Measurements from ENCODE around the gene LCE3C. TPM values are rescaled to one million over a fixed set of nuclear protein-coding genes. Genes with fewer than 3 reads are reported as not detected.
"Not testable (repeated sequence)": the region's sequence is repeated elsewhere in the genome, so short reads cannot be mapped to it uniquely, and the experiment has no call there.

The LCE3C gene, protein sequence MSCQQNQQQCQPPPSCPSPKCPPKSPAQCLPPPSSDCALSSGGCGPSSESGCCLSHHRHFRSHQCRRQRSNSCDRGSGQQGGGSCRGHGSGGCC
- not detected in 2 replicates for total RNA-seq (ENCODE audit: low replicate concordance)

DNA sequence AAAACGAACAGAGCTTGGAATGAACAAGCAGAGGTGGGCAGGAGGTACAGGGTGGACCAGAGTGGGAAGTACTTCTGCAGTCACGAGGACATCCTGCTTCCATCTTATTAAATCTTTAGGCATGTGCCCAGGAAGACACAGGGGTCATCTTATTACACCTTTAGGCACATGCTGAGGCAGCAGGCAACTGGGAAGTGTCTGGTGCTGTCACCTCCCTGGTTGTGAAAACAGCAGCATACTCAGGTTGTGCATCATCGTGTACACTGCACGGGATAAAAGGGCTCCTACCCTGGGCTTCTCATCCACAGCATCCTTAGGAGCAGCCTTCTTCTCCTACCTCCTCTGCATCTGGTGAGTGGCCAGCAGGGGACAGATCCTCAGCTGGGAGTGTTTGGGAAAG, at the start of gene LCE3C:
Gene LCE3C (plus strand): TSS at position 301 of the 400 bp plus-strand sequence. CDS start 498 bp downstream, outside the sequence.
- TF ChIP-seq, protein P1, sequence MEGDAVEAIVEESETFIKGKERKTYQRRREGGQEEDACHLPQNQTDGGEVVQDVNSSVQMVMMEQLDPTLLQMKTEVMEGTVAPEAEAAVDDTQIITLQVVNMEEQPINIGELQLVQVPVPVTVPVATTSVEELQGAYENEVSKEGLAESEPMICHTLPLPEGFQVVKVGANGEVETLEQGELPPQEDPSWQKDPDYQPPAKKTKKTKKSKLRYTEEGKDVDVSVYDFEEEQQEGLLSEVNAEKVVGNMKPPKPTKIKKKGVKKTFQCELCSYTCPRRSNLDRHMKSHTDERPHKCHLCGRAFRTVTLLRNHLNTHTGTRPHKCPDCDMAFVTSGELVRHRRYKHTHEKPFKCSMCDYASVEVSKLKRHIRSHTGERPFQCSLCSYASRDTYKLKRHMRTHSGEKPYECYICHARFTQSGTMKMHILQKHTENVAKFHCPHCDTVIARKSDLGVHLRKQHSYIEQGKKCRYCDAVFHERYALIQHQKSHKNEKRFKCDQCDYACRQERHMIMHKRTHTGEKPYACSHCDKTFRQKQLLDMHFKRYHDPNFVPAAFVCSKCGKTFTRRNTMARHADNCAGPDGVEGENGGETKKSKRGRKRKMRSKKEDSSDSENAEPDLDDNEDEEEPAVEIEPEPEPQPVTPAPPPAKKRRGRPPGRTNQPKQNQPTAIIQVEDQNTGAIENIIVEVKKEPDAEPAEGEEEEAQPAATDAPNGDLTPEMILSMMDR (IDR thresholded peaks at IDR 0.05; ENCODE audit: insufficient read depth, low read length) = no peak
- H3K4me3 ChIP-seq (ENCODE audit: low read depth, low read length) = no peak within 1 kb of the TSS
- no peak for DNase-seq (ENCODE audit: low read depth)

DNA sequence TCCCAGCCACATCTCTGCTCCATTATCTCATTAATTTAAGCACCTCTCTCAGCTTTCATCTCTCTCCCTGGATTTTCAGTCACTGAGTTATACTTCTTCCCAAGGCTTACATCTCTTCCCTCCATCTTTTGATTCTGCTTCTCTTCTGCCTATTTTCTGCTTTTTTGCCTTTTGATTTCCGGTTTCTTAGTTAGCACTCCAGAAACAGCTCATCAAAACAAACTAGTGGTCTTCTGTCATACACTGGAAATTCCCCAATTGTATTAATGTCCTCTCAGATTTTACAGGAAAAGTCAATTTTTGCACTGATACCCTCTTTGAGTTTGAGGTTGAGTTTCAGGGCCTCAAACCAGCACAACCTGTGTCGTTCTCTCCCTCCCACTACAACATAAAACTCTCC, 34.9 kb upstream of the LCE3C start:
- TF ChIP-seq, protein P1 (IDR thresholded peaks at IDR 0.05; ENCODE audit: insufficient read depth, low read length) = no peak

DNA sequence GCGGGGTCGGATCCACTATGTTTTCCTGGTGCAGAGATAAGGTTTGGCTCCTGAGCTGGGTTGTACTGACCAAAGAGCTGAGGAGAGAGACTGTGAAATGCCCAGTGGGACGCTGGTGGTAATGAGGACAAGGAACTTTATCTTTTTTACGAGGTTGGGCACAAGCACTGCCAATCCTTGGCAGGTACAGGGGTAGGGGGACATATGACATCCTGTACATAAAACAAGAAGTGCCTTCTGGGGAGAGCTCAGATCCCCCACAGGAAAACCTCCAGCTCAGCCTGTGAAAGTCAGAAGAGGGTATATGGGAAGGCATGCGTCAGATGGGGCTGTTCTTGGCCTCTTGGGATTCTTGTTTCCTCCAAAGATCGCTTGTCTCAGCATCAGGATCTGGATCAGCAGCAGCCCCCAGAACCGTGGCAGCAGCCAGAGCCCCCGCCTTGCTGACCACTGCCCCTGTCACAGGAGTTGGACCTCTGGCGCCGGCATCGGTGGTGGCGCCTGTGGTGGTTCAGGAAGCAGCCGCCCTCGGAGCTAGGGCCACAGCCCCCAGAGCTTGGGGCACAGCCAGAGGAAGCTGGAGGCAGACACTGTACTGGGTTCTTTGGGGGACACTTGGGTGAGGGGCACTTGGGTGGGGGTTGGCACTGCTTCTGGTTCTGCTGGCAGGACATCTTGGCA, 34.4 kb upstream of the LCE3C start:
- TF ChIP-seq, protein P1 (IDR thresholded peaks at IDR 0.05; ENCODE audit: insufficient read depth, low read length) = no peak
- no peak overlapping the region for H3K4me3 ChIP-seq (ENCODE audit: low read depth, low read length)
- DNase-seq (ENCODE audit: low read depth) = no peak

More for the DNA sequence above, 34.9 kb upstream of the LCE3C start:
- no peak overlapping the region for H3K4me3 ChIP-seq (ENCODE audit: low read depth, low read length)
- DNase-seq (ENCODE audit: low read depth) = no peak

- H3K4me3 ChIP-seq (ENCODE audit: low read depth, low read length) = no peak within 1 kb of the TSS
- no peak for DNase-seq (ENCODE audit: low read depth)
- TF ChIP-seq, protein P1 (IDR thresholded peaks at IDR 0.05; ENCODE audit: insufficient read depth, low read length) = no peak
Measured at GRCh38 chr1:152566681-152567080, 33.4 kb upstream of the LCE3C start, which contains the start of gene LCE3E. Gene LCE3E, minus strand, starts transcription at chr1:152566780. Its CDS starts 572 bp downstream, at chr1:152566208.

GRCh38 chr1:152577168-152577567, 22.9 kb upstream of the LCE3C start:
- TF ChIP-seq, protein P1 (IDR thresholded peaks at IDR 0.05; ENCODE audit: insufficient read depth, low read length) = no peak
- no peak for DNase-seq (ENCODE audit: low read depth)
- H3K4me3 ChIP-seq (ENCODE audit: low read depth, low read length) = no peak overlapping the region

DNA sequence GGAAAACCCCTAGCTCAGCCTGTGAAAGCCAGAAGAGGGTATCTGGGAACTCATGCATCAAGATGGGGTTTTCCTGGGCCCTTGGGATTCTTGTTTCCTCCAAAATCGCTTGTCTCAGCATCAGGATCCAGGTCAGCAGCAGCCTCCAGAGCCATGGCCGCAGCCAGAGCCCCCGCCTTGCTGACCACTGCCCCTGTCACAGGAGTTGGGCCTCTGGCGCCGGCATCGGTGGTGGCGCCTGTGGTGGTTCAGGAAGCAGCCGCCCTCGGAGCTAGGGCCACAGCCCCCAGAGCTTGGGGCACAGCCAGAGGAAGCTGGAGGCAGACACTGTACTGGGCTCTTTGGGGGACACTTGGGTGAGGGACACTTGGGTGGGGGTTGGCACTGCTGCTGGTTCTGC, 20.5 kb upstream of the LCE3C start:
- not testable (repeated sequence) for DNase-seq (ENCODE audit: low read depth); H3K4me3 ChIP-seq (ENCODE audit: low read depth, low read length)

- TF ChIP-seq, protein P1 (IDR thresholded peaks at IDR 0.05; ENCODE audit: insufficient read depth, low read length) = no peak
- no peak within 1 kb of the TSS for H3K4me3 ChIP-seq (ENCODE audit: low read depth, low read length)
- no peak for DNase-seq (ENCODE audit: low read depth)
Measured at GRCh38 chr1:152580433-152580832, 19.6 kb upstream of the LCE3C start, which contains the start of gene LCE3D. Gene LCE3D, minus strand, starts transcription at chr1:152580516. Its CDS starts 580 bp downstream, at chr1:152579936.

Measured in fibroblast of the aortic adventitia (primary cell).